ENCODE results near the gene BAK1. TPM values are rescaled to one million over a fixed set of nuclear protein-coding genes. Genes with fewer than 3 reads are reported as not detected.
"Not testable (repeated sequence)": the region's sequence is repeated elsewhere in the genome, so short reads cannot be mapped to it uniquely, and the experiment has no call there.

Gene BAK1
- total RNA-seq, 1 experiment from 2014 or later, result 40.0 TPM

DNA sequence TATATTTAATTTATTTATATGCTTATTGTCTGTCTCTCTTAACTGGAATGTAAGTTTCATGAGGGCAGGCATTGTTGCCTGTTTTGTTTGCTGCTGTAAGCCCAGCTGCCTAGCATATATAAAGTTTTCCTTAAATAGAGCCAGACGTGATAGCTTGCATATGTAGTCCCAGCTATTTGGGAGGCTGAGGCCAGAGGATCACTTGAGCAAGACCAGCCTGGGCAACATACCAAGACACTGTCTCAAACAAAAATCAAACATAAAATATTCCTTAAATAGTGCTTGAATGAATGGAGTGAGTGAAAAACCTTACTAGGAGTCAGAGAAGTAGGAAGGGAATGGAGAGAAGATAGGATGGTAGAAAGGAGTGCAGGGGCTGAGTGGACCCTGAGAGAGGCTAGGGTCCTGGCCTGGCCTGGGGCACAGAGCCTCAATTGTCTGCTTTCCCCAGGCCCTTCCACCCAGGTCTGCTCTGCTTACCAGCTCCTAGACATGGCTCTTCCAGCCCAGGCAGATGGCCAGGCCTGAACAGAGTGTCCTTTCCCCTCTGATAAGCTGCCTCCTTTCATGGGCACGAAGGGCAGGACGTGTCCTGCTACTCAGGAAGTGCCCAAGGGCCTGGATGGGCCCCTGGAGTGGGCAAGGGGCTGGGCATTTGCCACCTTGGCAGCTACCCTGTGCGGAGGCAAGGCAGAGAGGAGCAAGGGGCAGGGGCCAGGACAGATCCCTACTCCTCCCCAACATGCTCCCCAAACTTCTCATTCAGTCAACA lies 17.7 kb upstream of the BAK1 start:
- Histone ChIP-seq H3K9ac (ENCODE audit: extremely low read depth, insufficient read length, low read length) (no peak overlapping the region), H2BK12ac (ENCODE audit: insufficient read length, low read depth, low read length) (no peak overlapping the region), H2BK120ac (ENCODE audit: low read depth, low read length, poor library complexity, severe bottlenecking) (no peak overlapping the region), H2AK5ac (ENCODE audit: insufficient read length, low read length) (no peak overlapping the region), H3K14ac (ENCODE audit: insufficient read depth, low read length) (no peak overlapping the region), H3K79me1 (ENCODE audit: insufficient read depth, low read depth, low read length, poor library complexity, severe bottlenecking) (no peaks in the 10 kb centered on the region), H3K4ac (ENCODE audit: low read depth, low read length) (no peak overlapping the region), H4K5ac (ENCODE audit: insufficient read length, low read depth, low read length) (no peak overlapping the region), H3K23ac (ENCODE audit: insufficient read length, low read depth, low read length) (no peak overlapping the region), H2BK15ac (ENCODE audit: low read depth, low read length) (no peak overlapping the region), H3K4me2 (ENCODE audit: insufficient read depth, insufficient read length, low read length) (no peak overlapping the region), H2AFZ (ENCODE audit: low read length) (no peak overlapping the region), H3K79me2 (ENCODE audit: insufficient read depth, low read length) (no peaks in the 10 kb centered on the region), H3K27ac (ENCODE audit: insufficient read length, low read depth, low read length) (no peak overlapping the region), H3K18ac (ENCODE audit: insufficient read length, low read depth, low read length) (no peak overlapping the region), H3K27me3 (ENCODE audit: insufficient read depth, low read length) (no peaks in the 10 kb centered on the region; the same call in 1 of the 2 replicates), H3K4me1 (ENCODE audit: insufficient read depth, low read length) (no peaks in the 10 kb centered on the region), H4K91ac (ENCODE audit: insufficient read length, low read depth, low read length) (no peak overlapping the region), H2BK5ac (ENCODE audit: insufficient read length, low read length) (no peak overlapping the region), H3K56ac (ENCODE audit: insufficient read length, low read depth, low read length) (no peak overlapping the region), H3K9me3 (ENCODE audit: control insufficient read depth, low read depth, low read length) (no peaks in the 10 kb centered on the region), H3T11ph (ENCODE audit: low read length) (no peak overlapping the region), H2BK20ac (ENCODE audit: low read depth, low read length, poor library complexity, severe bottlenecking) (no peak overlapping the region), H4K8ac (replicated peaks; ENCODE audit: insufficient read length, low read depth, low read length) (no peak overlapping the region), H3K23me2 (ENCODE audit: insufficient read length, low read depth, low read length, poor library complexity, severe bottlenecking) (peaks cover 7% of the 10 kb centered on the region), H4K20me1 (ENCODE audit: control insufficient read depth, insufficient read depth, insufficient read length) (no peaks in the 10 kb centered on the region)
- H3K4me1 Mint-ChIP-seq, result peaks cover 18 to 24% of the 10 kb centered on the region in 2 experiments
- TF ChIP-seq, protein P1, sequence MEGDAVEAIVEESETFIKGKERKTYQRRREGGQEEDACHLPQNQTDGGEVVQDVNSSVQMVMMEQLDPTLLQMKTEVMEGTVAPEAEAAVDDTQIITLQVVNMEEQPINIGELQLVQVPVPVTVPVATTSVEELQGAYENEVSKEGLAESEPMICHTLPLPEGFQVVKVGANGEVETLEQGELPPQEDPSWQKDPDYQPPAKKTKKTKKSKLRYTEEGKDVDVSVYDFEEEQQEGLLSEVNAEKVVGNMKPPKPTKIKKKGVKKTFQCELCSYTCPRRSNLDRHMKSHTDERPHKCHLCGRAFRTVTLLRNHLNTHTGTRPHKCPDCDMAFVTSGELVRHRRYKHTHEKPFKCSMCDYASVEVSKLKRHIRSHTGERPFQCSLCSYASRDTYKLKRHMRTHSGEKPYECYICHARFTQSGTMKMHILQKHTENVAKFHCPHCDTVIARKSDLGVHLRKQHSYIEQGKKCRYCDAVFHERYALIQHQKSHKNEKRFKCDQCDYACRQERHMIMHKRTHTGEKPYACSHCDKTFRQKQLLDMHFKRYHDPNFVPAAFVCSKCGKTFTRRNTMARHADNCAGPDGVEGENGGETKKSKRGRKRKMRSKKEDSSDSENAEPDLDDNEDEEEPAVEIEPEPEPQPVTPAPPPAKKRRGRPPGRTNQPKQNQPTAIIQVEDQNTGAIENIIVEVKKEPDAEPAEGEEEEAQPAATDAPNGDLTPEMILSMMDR (conservative IDR thresholded peaks at IDR 0.05), result no peak
- no peak overlapping the region for H3K27ac Mint-ChIP-seq
- no peak for DNase-seq
- WGBS (ENCODE audit: extremely low coverage, insufficient read length, low lambda C conversion rate), result no CpG with 5 or more reads among the region's 4 CpGs
- H3K36me3 Mint-ChIP-seq (ENCODE audit: insufficient read depth in 1 of 3, low read depth in 3 of 3), result no peaks in the 10 kb centered on the region; a peak in 1 of 7 replicates
- H3K27me3 Mint-ChIP-seq (ENCODE audit: low read depth), result peaks cover 17% of the 10 kb centered on the region
- no peaks in the 10 kb centered on the region; a peak in 1 of 5 replicates for H3K9me3 Mint-ChIP-seq
- H3K4me3 Mint-ChIP-seq, result no peak overlapping the region

DNA sequence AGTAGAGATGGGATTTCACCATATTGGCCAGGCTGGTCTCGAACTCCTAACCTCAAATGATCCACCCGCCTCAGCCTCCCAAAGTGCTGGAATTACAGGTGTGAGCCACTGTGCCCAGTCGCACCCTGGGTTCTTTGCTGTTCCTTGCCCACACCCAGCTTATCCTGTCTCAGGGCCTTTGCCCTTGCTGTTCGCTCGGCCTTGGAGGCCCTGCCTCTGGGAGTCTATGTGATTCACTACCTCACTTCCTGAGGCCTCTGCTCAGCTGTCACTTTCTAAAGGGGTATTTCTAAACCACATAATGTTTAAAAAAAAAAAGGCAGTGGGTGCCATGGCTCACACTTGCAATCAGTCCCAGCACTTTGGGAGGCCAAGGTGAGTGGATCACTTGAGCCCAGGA lies 16.8 kb upstream of the BAK1 start:
- not testable (repeated sequence) for H2BK120ac ChIP-seq (ENCODE audit: low read depth, low read length, poor library complexity, severe bottlenecking); H3T11ph ChIP-seq (ENCODE audit: low read length); H3K36me3 Mint-ChIP-seq (ENCODE audit: insufficient read depth in 1 of 3, low read depth in 3 of 3); H3K14ac ChIP-seq (ENCODE audit: insufficient read depth, low read length); H3K4me3 Mint-ChIP-seq; H2BK12ac ChIP-seq (ENCODE audit: insufficient read length, low read depth, low read length); H3K9me3 Mint-ChIP-seq; H4K20me1 ChIP-seq (ENCODE audit: control insufficient read depth, insufficient read depth, insufficient read length); H4K5ac ChIP-seq (ENCODE audit: insufficient read length, low read depth, low read length); H2AFZ ChIP-seq (ENCODE audit: low read length); H3K4ac ChIP-seq (ENCODE audit: low read depth, low read length); H3K27ac ChIP-seq (ENCODE audit: insufficient read length, low read depth, low read length); H2BK20ac ChIP-seq (ENCODE audit: low read depth, low read length, poor library complexity, severe bottlenecking); H4K91ac ChIP-seq (ENCODE audit: insufficient read length, low read depth, low read length); H3K9me3 ChIP-seq (ENCODE audit: control insufficient read depth, low read depth, low read length); H3K23me2 ChIP-seq (ENCODE audit: insufficient read length, low read depth, low read length, poor library complexity, severe bottlenecking); H3K27ac Mint-ChIP-seq; H4K8ac ChIP-seq (replicated peaks; ENCODE audit: insufficient read length, low read depth, low read length); H3K79me2 ChIP-seq (ENCODE audit: insufficient read depth, low read length); H2BK15ac ChIP-seq (ENCODE audit: low read depth, low read length); H3K23ac ChIP-seq (ENCODE audit: insufficient read length, low read depth, low read length); H3K79me1 ChIP-seq (ENCODE audit: insufficient read depth, low read depth, low read length, poor library complexity, severe bottlenecking); H3K4me2 ChIP-seq (ENCODE audit: insufficient read depth, insufficient read length, low read length); H3K9ac ChIP-seq (ENCODE audit: extremely low read depth, insufficient read length, low read length); DNase-seq; H3K56ac ChIP-seq (ENCODE audit: insufficient read length, low read depth, low read length); H3K27me3 ChIP-seq (ENCODE audit: insufficient read depth, low read length); H3K4me1 ChIP-seq (ENCODE audit: insufficient read depth, low read length); H3K18ac ChIP-seq (ENCODE audit: insufficient read length, low read depth, low read length); H2AK5ac ChIP-seq (ENCODE audit: insufficient read length, low read length); H2BK5ac ChIP-seq (ENCODE audit: insufficient read length, low read length)
- Mint-ChIP-seq H3K27me3 (ENCODE audit: low read depth) (peaks cover 21% of the 10 kb centered on the region), H3K4me1 (peaks cover 24 to 32% of the 10 kb centered on the region in 2 experiments)
- WGBS (ENCODE audit: extremely low coverage, insufficient read length, low lambda C conversion rate), result no CpG with 5 or more reads among the region's 5 CpGs
